ENCODE measurements around the gene PTBP1. TPM values are rescaled to one million over a fixed set of nuclear protein-coding genes. Genes with fewer than 3 reads are reported as not detected.
A peak's percentile ranks its signal among the peaks of the same experiment; 100 is the strongest.

The PTBP1 gene
- total and polyA plus RNA-seq, 2 of the 13 experiments (the other 11 are each of a cell fraction or from before 2014, with no cell fraction given), result 195 to 288 TPM

DNA sequence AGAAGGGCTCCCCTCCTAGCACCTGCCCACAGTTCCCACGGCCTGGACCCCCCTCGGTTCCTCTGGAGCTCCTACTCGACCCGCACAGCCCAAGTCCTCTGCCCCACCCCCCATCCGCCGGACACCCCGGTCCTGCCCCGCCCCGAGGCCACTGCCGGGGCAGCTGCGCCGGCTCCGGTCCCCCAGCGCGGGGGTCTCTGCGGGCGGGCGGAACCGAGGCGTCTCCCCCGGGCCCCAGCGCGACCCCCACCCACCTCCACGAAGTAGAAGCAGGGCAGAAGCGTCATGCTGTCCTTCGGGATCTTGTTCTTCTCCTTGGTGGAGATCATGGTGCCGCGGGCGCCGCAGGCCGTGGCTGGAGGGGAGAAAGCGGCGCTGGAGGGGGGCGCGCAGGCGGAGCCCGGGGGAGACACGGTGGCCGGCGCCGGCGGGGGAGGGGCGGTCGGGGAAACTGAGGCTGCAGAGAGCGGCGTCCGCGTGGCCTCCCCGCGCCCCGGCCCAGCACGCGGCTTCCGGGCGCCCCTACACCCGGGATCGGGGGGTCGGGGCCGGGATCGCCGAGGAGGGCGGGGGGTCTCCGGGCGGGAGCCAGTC is 24.1 kb downstream of the PTBP1 start:
- intact Hi-C loops (cut with micrococcal nuclease; ENCODE audit: unreplicated experiment), result no loop called here
- ChIA-PET CTCF (ENCODE audit: low intra/inter-chr PET ratio, low total read pairs) (no interaction called here), POLR2A (no interaction called here)
- H3K36me3 ChIP-seq (replicated peaks in 1 of 2; ENCODE audit: control insufficient read depth in 1 of 2, insufficient read depth in 2 of 2, low read length in 2 of 2), result no peaks in the 10 kb centered on the region
- no peak for DNase-seq (ENCODE audit: low spot score)
- H4K20me1 ChIP-seq (ENCODE audit: insufficient read depth, low read length), result no peaks in the 10 kb centered on the region
- no peak overlapping the region for H3K27ac ChIP-seq (ENCODE audit: extremely low read length, insufficient read depth, low read length)
- 0% methylated on average over 7 of the region's 64 CpGs for WGBS (ENCODE audit: low lambda C conversion rate)
- peaks cover 4 to 22% of the 10 kb centered on the region in 2 experiments for H3K27me3 ChIP-seq (ENCODE audit: control insufficient read depth in 1 of 2, insufficient read depth in 2 of 2, low read length in 2 of 2)
- H3K9ac ChIP-seq (ENCODE audit: insufficient read depth, low read depth, low read length), result no peak overlapping the region
- no peaks in the 10 kb centered on the region for H3K79me2 ChIP-seq (ENCODE audit: insufficient read depth, low read length)
- peak overlapping the region; percentile 36 for H3K4me2 ChIP-seq (ENCODE audit: low read depth, low read length)
- no peak overlapping the region for H2AFZ ChIP-seq (ENCODE audit: low read length)
- BruUV-seq (replicated peaks), result no TSS peak
- no peaks in the 10 kb centered on the region for H3K9me3 ChIP-seq (ENCODE audit: low read length)
- TF ChIP-seq ZNF839 (CRISPR knock-in tag; IDR thresholded peaks at IDR 0.05; ENCODE audit: borderline replicate concordance) (no peak), ZNF556 (CRISPR knock-in tag; IDR thresholded peaks at IDR 0.05; ENCODE audit: borderline replicate concordance) (no peak), HOXA9 (CRISPR knock-in tag; IDR thresholded peaks at IDR 0.05; ENCODE audit: borderline replicate concordance) (no peak), RXRB (CRISPR knock-in tag; IDR thresholded peaks at IDR 0.05; ENCODE audit: borderline replicate concordance) (no peak), ZNF572 (CRISPR knock-in tag; IDR thresholded peaks at IDR 0.05) (no peak), SRY (CRISPR knock-in tag; IDR thresholded peaks at IDR 0.05) (no peak), POLR2AphosphoS2 (IDR thresholded peaks at IDR 0.05; ENCODE audit: low read depth, low read length) (peak; percentile 85; the same call in 1 of the 2 replicates), ZFAT (CRISPR knock-in tag; conservative IDR thresholded peaks at IDR 0.05) (no peak), CHD2 (IDR thresholded peaks at IDR 0.05; ENCODE audit: low read depth, low read length) (peak; percentile 20; the same call in 1 of the 2 replicates)
- in situ Hi-C loops (cut with HindIII; ENCODE audit: extremely low pct_ligation_motif_present, low pct_unique_long_range_greater_than_20kb), result no loop called here
- H3K4me1 ChIP-seq (ENCODE audit: insufficient read depth, low read length), result peaks cover 8% of the 10 kb centered on the region
- peak; percentile 11; the same call in 2 of the 3 replicates for ATAC-seq
- no peak for FAIRE-seq
- peak overlapping the region; percentile 34 to 58 (median 43); a peak in 4 of 6 replicates for H3K4me3 ChIP-seq (replicated peaks in 1 of 3; ENCODE audit: insufficient read depth in 1 of 3, low read depth in 2 of 3, low read length in 3 of 3)
